D721Med (cell line): ENCODE measurements around the gene PRIMPOL.

Experiments
- DNase-seq: peaks from one replicate; pipeline ENCODE4 v3.0.0; 2011; ENCODE audit warnings: low spot score; ENCODE audit not compliant: insufficient read length
- FAIRE-seq: peaks from 2 replicates; lab custom pipeline; 2011; peaks lifted over from hg19 to GRCh38; lab: Jason Lieb, UNC
- TF ChIP-seq, protein P1 (sequence below): IDR thresholded peaks from 2 replicates; pipeline ENCODE4 v1.5.1; 2012; ENCODE audit warnings: mild to moderate bottlenecking, control low read depth; ENCODE audit not compliant: insufficient read depth; ENCODE audit errors: missing control alignments

Gene PRIMPOL

DNA sequence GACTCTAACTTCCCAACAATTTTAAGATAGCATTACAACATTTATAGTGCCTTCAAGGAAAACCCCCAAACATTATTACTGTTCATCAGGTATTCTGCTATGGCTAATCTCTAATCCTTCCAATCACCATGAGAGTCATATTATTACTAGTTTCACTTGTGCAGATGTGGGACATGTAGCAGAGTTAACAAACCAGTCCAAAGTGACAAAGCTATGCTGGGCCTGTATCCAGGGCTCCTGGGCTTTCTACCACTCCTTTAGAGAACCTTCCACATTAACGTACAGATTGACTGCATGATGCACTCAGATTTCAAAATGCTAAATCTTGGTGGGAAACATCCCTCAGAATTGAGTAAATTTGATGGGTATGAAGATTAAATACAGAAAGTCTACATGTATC, 16.7 kb upstream of the PRIMPOL start:
- TF ChIP-seq, protein P1, sequence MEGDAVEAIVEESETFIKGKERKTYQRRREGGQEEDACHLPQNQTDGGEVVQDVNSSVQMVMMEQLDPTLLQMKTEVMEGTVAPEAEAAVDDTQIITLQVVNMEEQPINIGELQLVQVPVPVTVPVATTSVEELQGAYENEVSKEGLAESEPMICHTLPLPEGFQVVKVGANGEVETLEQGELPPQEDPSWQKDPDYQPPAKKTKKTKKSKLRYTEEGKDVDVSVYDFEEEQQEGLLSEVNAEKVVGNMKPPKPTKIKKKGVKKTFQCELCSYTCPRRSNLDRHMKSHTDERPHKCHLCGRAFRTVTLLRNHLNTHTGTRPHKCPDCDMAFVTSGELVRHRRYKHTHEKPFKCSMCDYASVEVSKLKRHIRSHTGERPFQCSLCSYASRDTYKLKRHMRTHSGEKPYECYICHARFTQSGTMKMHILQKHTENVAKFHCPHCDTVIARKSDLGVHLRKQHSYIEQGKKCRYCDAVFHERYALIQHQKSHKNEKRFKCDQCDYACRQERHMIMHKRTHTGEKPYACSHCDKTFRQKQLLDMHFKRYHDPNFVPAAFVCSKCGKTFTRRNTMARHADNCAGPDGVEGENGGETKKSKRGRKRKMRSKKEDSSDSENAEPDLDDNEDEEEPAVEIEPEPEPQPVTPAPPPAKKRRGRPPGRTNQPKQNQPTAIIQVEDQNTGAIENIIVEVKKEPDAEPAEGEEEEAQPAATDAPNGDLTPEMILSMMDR: no peak
- no peak for FAIRE-seq

DNA sequence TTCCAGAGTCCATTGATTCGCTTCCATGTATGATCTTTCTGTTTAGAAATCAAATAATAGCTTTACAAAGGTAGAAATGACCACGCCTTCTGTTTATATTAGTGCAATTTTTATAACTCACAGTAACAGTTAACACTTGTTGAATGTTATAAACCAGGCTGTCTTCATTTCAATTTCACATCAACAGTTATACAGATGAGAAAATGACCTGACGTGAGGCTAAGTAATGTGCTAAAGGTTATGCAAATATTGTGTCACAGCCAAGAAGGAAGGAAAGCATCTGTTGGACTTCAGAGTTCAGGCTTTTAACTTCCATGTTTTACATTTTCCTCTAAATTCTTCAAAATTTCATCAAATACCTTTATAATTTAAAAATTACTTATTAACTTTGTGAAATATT, 14.2 kb upstream of the PRIMPOL start:
- DNase-seq (no peak), FAIRE-seq (no peak)
- TF ChIP-seq, protein P1: no peak

More for the DNA sequence above, 16.7 kb upstream of the PRIMPOL start:
- DNase-seq: no peak

DNA sequence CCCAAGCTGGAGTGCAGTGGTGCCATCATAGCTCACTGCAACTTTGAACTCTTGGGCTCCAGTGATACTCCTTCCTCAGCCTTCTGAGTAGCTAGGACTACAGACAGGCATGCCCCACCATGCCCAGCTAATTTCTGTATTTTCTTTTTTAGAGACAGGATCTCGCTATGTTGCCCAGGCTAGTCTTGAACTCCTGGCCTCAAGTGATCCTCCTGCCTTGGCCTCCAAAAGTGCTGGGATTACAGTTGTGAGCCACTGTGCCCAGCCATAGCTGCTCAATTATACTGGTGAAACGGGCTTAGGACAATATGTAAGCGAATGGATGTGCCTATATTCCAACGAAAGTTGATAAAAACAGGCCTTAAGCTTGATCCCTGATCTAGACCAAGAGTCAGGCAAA, 13.4 kb upstream of the PRIMPOL start:
- DNase-seq: no peak

DNA sequence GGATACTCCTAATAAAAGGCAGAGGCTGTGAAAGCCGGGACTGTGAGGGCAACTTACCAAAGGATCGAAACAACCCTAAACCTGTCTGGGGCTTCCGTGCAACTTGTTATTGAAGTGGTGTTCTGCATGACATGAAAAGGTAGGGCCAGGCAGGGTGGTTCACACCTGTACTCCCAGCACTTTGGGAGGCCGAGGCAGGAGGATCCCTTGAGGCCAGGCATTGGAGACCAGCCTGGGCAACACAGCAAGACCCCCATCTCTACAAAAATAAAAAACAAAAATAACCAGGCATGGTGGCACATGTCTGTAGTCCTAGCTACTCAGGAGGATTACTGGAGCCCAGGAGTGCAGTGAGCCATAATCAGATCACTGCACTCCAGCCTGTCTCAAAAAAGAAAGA, 12.6 kb upstream of the PRIMPOL start:
- no peak for DNase-seq
- no peak for FAIRE-seq
- TF ChIP-seq, protein P1: no peak

More for the DNA sequence above, 13.4 kb upstream of the PRIMPOL start:
- TF ChIP-seq, protein P1: no peak
- no peak for FAIRE-seq

DNA sequence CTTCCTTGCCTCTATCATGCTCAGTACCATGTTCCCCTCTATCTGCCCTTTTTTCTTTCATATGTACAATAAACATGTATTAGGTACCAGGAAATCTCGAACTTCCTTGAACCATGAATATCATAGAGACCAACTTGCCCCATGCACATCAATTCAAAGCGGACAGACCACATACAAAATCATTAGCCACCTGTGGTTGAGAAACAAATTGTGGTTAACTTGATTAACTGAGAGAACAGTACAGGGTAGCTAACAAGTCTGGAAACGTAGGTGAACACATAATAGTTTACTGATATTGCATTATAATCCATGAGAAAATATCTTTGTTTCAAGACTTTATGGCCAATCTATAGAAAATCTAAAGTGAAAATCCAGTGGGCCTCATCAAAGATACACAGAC, 8.5 kb upstream of the PRIMPOL start:
- TF ChIP-seq, protein P1: no peak
- FAIRE-seq (no peak), DNase-seq (no peak)

DNA sequence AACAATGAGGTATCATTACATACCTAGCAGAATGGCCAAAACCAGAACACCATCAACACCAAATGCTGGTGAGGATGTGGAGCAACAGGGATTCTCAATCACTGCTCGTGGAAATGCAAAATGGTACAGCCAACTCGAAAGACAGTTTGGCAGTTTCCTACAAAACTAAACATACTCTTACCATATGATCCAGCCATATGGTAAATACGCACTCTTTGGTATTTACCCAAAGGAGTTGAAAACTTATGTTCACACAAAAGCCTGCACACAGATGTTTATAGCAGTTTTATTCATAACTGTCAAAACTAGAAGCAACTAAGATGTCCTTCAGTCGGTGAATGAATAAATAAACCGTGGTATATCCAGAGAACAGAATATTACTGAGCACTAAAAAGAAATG, 8.1 kb upstream of the PRIMPOL start:
- DNase-seq (no peak), FAIRE-seq (no peak)
- TF ChIP-seq, protein P1: no peak

DNA sequence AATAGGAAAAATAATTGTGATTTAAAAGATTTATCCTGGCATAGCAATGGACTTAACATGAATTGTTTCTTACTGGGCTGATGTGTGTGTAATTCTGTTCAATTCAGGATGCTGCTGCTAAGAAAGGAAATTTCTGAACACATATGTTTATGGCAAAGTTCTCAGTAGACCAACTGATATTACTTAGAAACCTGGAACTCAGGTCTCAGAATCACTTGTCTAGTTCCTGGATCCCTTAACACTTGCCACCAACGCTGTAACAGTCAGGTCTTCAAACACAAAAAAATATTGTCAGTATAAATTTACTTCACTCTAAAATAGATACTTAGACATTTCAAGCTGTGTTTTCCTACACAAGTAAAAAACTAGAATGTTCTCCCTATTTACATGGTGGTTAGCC, 5.8 kb upstream of the PRIMPOL start:
- DNase-seq (no peak), FAIRE-seq (no peak)
- TF ChIP-seq, protein P1: no peak
